ENCODE measurements around the gene HTT-AS. TPM values are rescaled to one million over a fixed set of nuclear protein-coding genes. Genes with fewer than 3 reads are reported as not detected.

HTT-AS gene
- total RNA-seq, 2 donors from 2014 or later, result not detected

GRCh38 chr4:3114377-3114776, 40.0 kb upstream of the HTT-AS start:
- no peak for DNase-seq
- peaks cover 94% of the 10 kb centered on the region for H3K36me3 Mint-ChIP-seq (ENCODE audit: low read depth)
- H3K27me3 ChIP-seq (ENCODE audit: control insufficient read depth, insufficient read depth, low read length, poor library complexity, severe bottlenecking), result no peaks in the 10 kb centered on the region
- no peaks in the 10 kb centered on the region for H3K27me3 Mint-ChIP-seq (ENCODE audit: insufficient read depth)
- H3K4me1 ChIP-seq (ENCODE audit: control insufficient read depth, insufficient read depth, low read length), result no peaks in the 10 kb centered on the region
- no peak overlapping the region for H3K4me3 Mint-ChIP-seq
- no peak for TF ChIP-seq CTCF (conservative IDR thresholded peaks at IDR 0.05)
- H3K4me3 ChIP-seq (ENCODE audit: low read length), result no peak overlapping the region
- peaks cover 95% of the 10 kb centered on the region for H3K36me3 ChIP-seq (ENCODE audit: control insufficient read depth, insufficient read depth, low read length)
- H3K9me3 Mint-ChIP-seq, result peaks cover 21% of the 10 kb centered on the region
- WGBS, 2 experiments (ENCODE audit: insufficient coverage in 1 of 2, insufficient read length in 1 of 2), result 94 to 99% methylated on average over 6 of the region's 6 CpGs
- H3K9me3 ChIP-seq (ENCODE audit: control insufficient read depth, low read length), result peaks cover 30% of the 10 kb centered on the region
- peaks cover 5% of the 10 kb centered on the region for H3K4me1 Mint-ChIP-seq
- no peak overlapping the region for H3K9ac ChIP-seq (ENCODE audit: extremely low read depth, low read length, poor library complexity, severe bottlenecking)
- no peak overlapping the region for H3K27ac Mint-ChIP-seq
- H3K27ac ChIP-seq (ENCODE audit: low read depth, low read length), result no peak overlapping the region

GRCh38 chr4:3112609-3113469, 38.5 kb upstream of the HTT-AS start:
- H3K4me3 Mint-ChIP-seq, result no peak overlapping the region

GRCh38 chr4:3112201-3112600, 37.9 kb upstream of the HTT-AS start:
- no peaks in the 10 kb centered on the region for H3K27me3 ChIP-seq (ENCODE audit: control insufficient read depth, insufficient read depth, low read length, poor library complexity, severe bottlenecking)
- H3K27ac Mint-ChIP-seq, result no peak overlapping the region
- no peak overlapping the region for H3K4me3 Mint-ChIP-seq
- DNase-seq, result no peak
- H3K4me1 Mint-ChIP-seq, result peaks cover 5% of the 10 kb centered on the region
- peaks cover 94% of the 10 kb centered on the region for H3K36me3 ChIP-seq (ENCODE audit: control insufficient read depth, insufficient read depth, low read length)
- no peak overlapping the region for H3K4me3 ChIP-seq (ENCODE audit: low read length)
- no peaks in the 10 kb centered on the region for H3K4me1 ChIP-seq (ENCODE audit: control insufficient read depth, insufficient read depth, low read length)
- no peak overlapping the region for H3K9ac ChIP-seq (ENCODE audit: extremely low read depth, low read length, poor library complexity, severe bottlenecking)
- peaks cover 95% of the 10 kb centered on the region for H3K36me3 Mint-ChIP-seq (ENCODE audit: low read depth)
- no peak overlapping the region for H3K27ac ChIP-seq (ENCODE audit: low read depth, low read length)
- H3K27me3 Mint-ChIP-seq (ENCODE audit: insufficient read depth), result no peaks in the 10 kb centered on the region
- H3K9me3 Mint-ChIP-seq, result peaks cover 21% of the 10 kb centered on the region
- 96% methylated on average over 4 of the region's 4 CpGs; no CpG with 5 or more reads in 1 of the 2 experiments for WGBS, 2 experiments (ENCODE audit: insufficient coverage in 1 of 2, insufficient read length in 1 of 2)
- no peak for TF ChIP-seq CTCF (conservative IDR thresholded peaks at IDR 0.05)
- peaks cover 30% of the 10 kb centered on the region for H3K9me3 ChIP-seq (ENCODE audit: control insufficient read depth, low read length)

More at GRCh38 chr4:3112609-3113469, 38.5 kb upstream of the HTT-AS start:
- peaks cover 21% of the 10 kb centered on the region for H3K9me3 Mint-ChIP-seq
- H3K27ac ChIP-seq (ENCODE audit: low read depth, low read length), result no peak overlapping the region
- H3K4me3 ChIP-seq (ENCODE audit: low read length), result no peak overlapping the region
- H3K4me1 ChIP-seq (ENCODE audit: control insufficient read depth, insufficient read depth, low read length), result no peaks in the 10 kb centered on the region
- 94 to 95% methylated on average over 4 to 5 of the region's 5 CpGs for WGBS, 2 experiments (ENCODE audit: insufficient coverage in 1 of 2, insufficient read length in 1 of 2)
- no peak for DNase-seq
- H3K27ac Mint-ChIP-seq, result no peak overlapping the region
- peaks cover 5% of the 10 kb centered on the region for H3K4me1 Mint-ChIP-seq
- peaks cover 94% of the 10 kb centered on the region for H3K36me3 ChIP-seq (ENCODE audit: control insufficient read depth, insufficient read depth, low read length)
- H3K27me3 Mint-ChIP-seq (ENCODE audit: insufficient read depth), result no peaks in the 10 kb centered on the region
- no peaks in the 10 kb centered on the region for H3K27me3 ChIP-seq (ENCODE audit: control insufficient read depth, insufficient read depth, low read length, poor library complexity, severe bottlenecking)
- peaks cover 94% of the 10 kb centered on the region for H3K36me3 Mint-ChIP-seq (ENCODE audit: low read depth)
- H3K9me3 ChIP-seq (ENCODE audit: control insufficient read depth, low read length), result peaks cover 30% of the 10 kb centered on the region
- no peak overlapping the region for H3K9ac ChIP-seq (ENCODE audit: extremely low read depth, low read length, poor library complexity, severe bottlenecking)
- TF ChIP-seq CTCF (conservative IDR thresholded peaks at IDR 0.05), result no peak

Measured in endodermal cell (in vitro differentiated cells).